Thyroid gland (tissue), 4 donors: ENCODE results near the gene SYT15B. TPM values are rescaled to one million over a fixed set of nuclear protein-coding genes. Genes with fewer than 3 reads are reported as not detected.
"Not testable (repeated sequence)": the region's sequence is repeated elsewhere in the genome, so short reads cannot be mapped to it uniquely, and the experiment has no call there.

Source experiments
- DNase-seq, 2 donors: peaks; one replicate each; pipeline ENCODE4 v3.0.0-alpha.2; 2019
- H3K27ac ChIP-seq, 3 donors: fragments of 200-600 bp; sonication (generic); 1 replicate in 2 of 3; 2 replicates in 1 of 3; pipeline ENCODE4 v1.5.1; 2016 to 2019; ENCODE audit warnings: mild to moderate bottlenecking in 1 of 3, moderate library complexity in 1 of 3
- H3K27me3 ChIP-seq: fragments of 200-600 bp; sonication (generic); one replicate; pipeline ENCODE4 v1.5.1; 2019
- H3K36me3 ChIP-seq, 2 donors: fragments of 200-600 bp; sonication (generic); one replicate each; pipeline ENCODE4 v1.5.1; 2016 to 2019
- H3K4me1 ChIP-seq, 2 donors: fragments of 200-600 bp; sonication (generic); one replicate each; pipeline ENCODE4 v1.5.1; 2017 to 2019
- H3K4me3 ChIP-seq, 3 donors: fragments of 200-600 bp; sonication (generic); replicated peaks in 1 of 3; 1 replicate in 2 of 3; 2 replicates in 1 of 3; pipeline ENCODE4 v1.5.1; 2016; ENCODE audit warnings: mild to moderate bottlenecking in 1 of 3
- H3K9me3 ChIP-seq: fragments of 200-600 bp; sonication (generic); one replicate; pipeline ENCODE4 v1.5.1; 2017
- CTCF ChIP-seq, 6 experiments: fragments of 200-600 bp in 3 of 6; fragments of 450-650 bp in 3 of 6; sonication (generic) in 3 of 6; IDR thresholded peaks; one replicate each; pipeline ENCODE4 v1.5.1; 2016 to 2019; ENCODE audit warnings: antibody characterized with exemption in 6 of 6, mild to moderate bottlenecking in 2 of 6, inconsistent platforms in 1 of 6, moderate library complexity in 1 of 6
- WGBS, 2 donors: methylation state at CpG; one replicate each; pipeline ENCODE4 v1.1.5; 2017; 5-methylcytosine and 5-hydroxymethylcytosine counted together
- intact Hi-C: fragments of 100-400 bp; cut with DNase I; formaldehyde crosslinking; loops from one replicate; pipeline ENCODE4 v1.15.1; 2023
- total RNA-seq, 4 donors: library from RNA; depleted of rRNA; stranded (reverse); fragments of >200 nt; gene quantifications; one replicate each; pipeline ENCODE4 v1.2.3, GENCODE V29; 2016

Gene SYT15B
- 1 to 10 TPM in 3 of 4 donors, under 1 TPM in 1; 0.21 to 4.6 (median 2.1) TPM for total RNA-seq

GRCh38 chr10:47763554-47764175 is at the start of gene SYT15B:
TSS of gene SYT15B (minus strand) at chr10:47763592. CDS start at chr10:47762640, 952 bp downstream.
- H3K27ac ChIP-seq, H3K4me3 ChIP-seq: not testable (repeated sequence)
- WGBS, 2 donors: 30 to 48% methylated on average over 4 to 5 of the region's 33 CpGs

GRCh38 chr10:47779590-47779989 is 16.2 kb upstream of the SYT15B start:
- 80% methylated on average over 1 of the region's 4 CpGs; no CpG with 5 or more reads in 1 of the 2 donors for WGBS, 2 donors
- H3K36me3 ChIP-seq, H3K27ac ChIP-seq, DNase-seq, H3K4me3 ChIP-seq, intact Hi-C loops, H3K27me3 ChIP-seq, H3K4me1 ChIP-seq, H3K9me3 ChIP-seq: not testable (repeated sequence)

More at GRCh38 chr10:47763554-47764175, at the start of gene SYT15B:
- intact Hi-C loops, DNase-seq, H3K36me3 ChIP-seq, H3K27me3 ChIP-seq, H3K4me1 ChIP-seq, H3K9me3 ChIP-seq: not testable (repeated sequence)

GRCh38 chr10:47775361-47776231 is 12.2 kb upstream of the SYT15B start:
- H3K4me3 ChIP-seq, H3K36me3 ChIP-seq, H3K4me1 ChIP-seq, H3K9me3 ChIP-seq, intact Hi-C loops, H3K27ac ChIP-seq, H3K27me3 ChIP-seq: not testable (repeated sequence)
- TF ChIP-seq CTCF (IDR thresholded peaks at IDR 0.05): peak in 4 of 6 experiments; percentile 44 to 55 (median 46)
- 15% methylated on average over 4 of the region's 6 CpGs for WGBS, 2 donors
- peak; percentile 68 to 76 for DNase-seq

- H3K4me3 ChIP-seq, intact Hi-C loops, DNase-seq, H3K4me1 ChIP-seq, H3K9me3 ChIP-seq, H3K27ac ChIP-seq, H3K27me3 ChIP-seq, H3K36me3 ChIP-seq: not testable (repeated sequence)
- WGBS, 2 donors: no CpG with 5 or more reads among the region's 2 CpGs
Observed at GRCh38 chr10:47770745-47771144, 7.4 kb upstream of the SYT15B start.

- H3K27me3 ChIP-seq, H3K27ac ChIP-seq, intact Hi-C loops, H3K4me1 ChIP-seq, DNase-seq, H3K9me3 ChIP-seq, H3K4me3 ChIP-seq, H3K36me3 ChIP-seq: not testable (repeated sequence)
- 78% methylated on average over 4 of the region's 7 CpGs; no CpG with 5 or more reads in 1 of the 2 donors for WGBS, 2 donors
Observed at GRCh38 chr10:47768578-47769115, 5.3 kb upstream of the SYT15B start.

- intact Hi-C loops, DNase-seq, H3K27me3 ChIP-seq, H3K4me3 ChIP-seq, H3K9me3 ChIP-seq, H3K36me3 ChIP-seq, H3K27ac ChIP-seq, H3K4me1 ChIP-seq: not testable (repeated sequence)
- WGBS, 2 donors: 67 to 92% methylated on average over 1 of the region's 3 CpGs
Observed at GRCh38 chr10:47768085-47768484, 4.7 kb upstream of the SYT15B start.

GRCh38 chr10:47767236-47767635 is 3.8 kb upstream of the SYT15B start:
- H3K27me3 ChIP-seq, H3K9me3 ChIP-seq, H3K27ac ChIP-seq, intact Hi-C loops, H3K36me3 ChIP-seq, DNase-seq, H3K4me1 ChIP-seq, H3K4me3 ChIP-seq: not testable (repeated sequence)
- 50 to 73% methylated on average over 2 to 3 of the region's 5 CpGs for WGBS, 2 donors

GRCh38 chr10:47765232-47765631 is 1.8 kb upstream of the SYT15B start:
- DNase-seq, H3K27me3 ChIP-seq, H3K36me3 ChIP-seq, H3K4me1 ChIP-seq, H3K4me3 ChIP-seq, H3K27ac ChIP-seq, H3K9me3 ChIP-seq, intact Hi-C loops: not testable (repeated sequence)
- WGBS, 2 donors: no CpG with 5 or more reads among the region's 4 CpGs

GRCh38 chr10:47762674-47763553 is 478 bp downstream of the SYT15B start:
- H3K36me3 ChIP-seq, H3K9me3 ChIP-seq, H3K4me1 ChIP-seq, H3K4me3 ChIP-seq, H3K27me3 ChIP-seq, intact Hi-C loops, H3K27ac ChIP-seq: not testable (repeated sequence)
- peak in 1 of 2 donors; percentile 9 for DNase-seq
- WGBS, 2 donors: 14 to 20% methylated on average over 8 to 9 of the region's 80 CpGs

GRCh38 chr10:47758855-47759254 is 4.5 kb downstream of the SYT15B start:
- H3K4me3 ChIP-seq, H3K4me1 ChIP-seq, H3K27ac ChIP-seq, H3K36me3 ChIP-seq, H3K9me3 ChIP-seq, H3K27me3 ChIP-seq, intact Hi-C loops, DNase-seq: not testable (repeated sequence)
- no CpG with 5 or more reads among the region's 11 CpGs for WGBS, 2 donors

GRCh38 chr10:47756169-47756568 is 7.2 kb downstream of the SYT15B start:
- no CpG with 5 or more reads among the region's 13 CpGs for WGBS, 2 donors
- H3K27me3 ChIP-seq, intact Hi-C loops: not testable (repeated sequence)

More at GRCh38 chr10:47756169-47756568, 7.2 kb downstream of the SYT15B start:
- not testable (repeated sequence) for H3K4me3 ChIP-seq, H3K27ac ChIP-seq, DNase-seq, H3K4me1 ChIP-seq, H3K36me3 ChIP-seq, H3K9me3 ChIP-seq
